OCI-LY7 (cell line): ENCODE data around the gene CCDC85A.

ENCODE experiments used
- EZH2phosphoT487 ChIP-seq: fragments of 200-600 bp; sonication (generic); IDR thresholded peaks from 2 replicates; pipeline ENCODE4 v1.6.1; 2018; ENCODE audit warnings: low read depth, borderline replicate concordance, mild to moderate bottlenecking, mixed run types, antibody characterized with exemption, low read length, moderate library complexity, mixed read lengths
- TF ChIP-seq, protein P1 (sequence below): fragments of 200-600 bp; sonication (generic); conservative IDR thresholded peaks from 2 replicates; pipeline ENCODE4 v1.5.1; 2014; ENCODE audit warnings: mild to moderate bottlenecking, antibody characterized with exemption, low read length, moderate library complexity, mixed read lengths

DNA sequence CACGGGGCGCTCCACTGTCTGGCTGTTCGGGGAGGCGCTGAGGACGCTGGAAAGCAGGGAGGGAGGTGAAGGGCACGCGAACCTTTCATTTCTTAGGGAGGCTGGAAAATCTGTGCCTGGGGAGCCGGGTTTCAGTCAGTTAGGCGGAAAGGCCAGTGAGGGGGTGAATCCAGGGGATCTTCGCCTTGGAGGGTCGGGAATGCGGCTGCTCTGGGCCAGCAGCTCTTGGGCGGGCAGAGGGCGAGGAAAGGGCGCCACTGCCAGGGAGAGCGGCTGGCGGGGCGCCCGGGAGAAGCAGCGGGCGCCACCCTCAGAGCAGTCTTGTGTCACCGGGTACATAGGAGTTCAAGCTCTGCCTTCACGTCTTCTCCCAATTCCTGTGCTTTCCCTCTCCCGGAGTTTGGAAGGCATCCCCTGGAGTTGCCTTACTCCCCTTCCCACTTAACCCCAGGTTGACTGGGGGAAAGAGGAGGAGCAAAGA, 1.4 kb downstream of the CCDC85A start:
- TF ChIP-seq, protein P1, sequence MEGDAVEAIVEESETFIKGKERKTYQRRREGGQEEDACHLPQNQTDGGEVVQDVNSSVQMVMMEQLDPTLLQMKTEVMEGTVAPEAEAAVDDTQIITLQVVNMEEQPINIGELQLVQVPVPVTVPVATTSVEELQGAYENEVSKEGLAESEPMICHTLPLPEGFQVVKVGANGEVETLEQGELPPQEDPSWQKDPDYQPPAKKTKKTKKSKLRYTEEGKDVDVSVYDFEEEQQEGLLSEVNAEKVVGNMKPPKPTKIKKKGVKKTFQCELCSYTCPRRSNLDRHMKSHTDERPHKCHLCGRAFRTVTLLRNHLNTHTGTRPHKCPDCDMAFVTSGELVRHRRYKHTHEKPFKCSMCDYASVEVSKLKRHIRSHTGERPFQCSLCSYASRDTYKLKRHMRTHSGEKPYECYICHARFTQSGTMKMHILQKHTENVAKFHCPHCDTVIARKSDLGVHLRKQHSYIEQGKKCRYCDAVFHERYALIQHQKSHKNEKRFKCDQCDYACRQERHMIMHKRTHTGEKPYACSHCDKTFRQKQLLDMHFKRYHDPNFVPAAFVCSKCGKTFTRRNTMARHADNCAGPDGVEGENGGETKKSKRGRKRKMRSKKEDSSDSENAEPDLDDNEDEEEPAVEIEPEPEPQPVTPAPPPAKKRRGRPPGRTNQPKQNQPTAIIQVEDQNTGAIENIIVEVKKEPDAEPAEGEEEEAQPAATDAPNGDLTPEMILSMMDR = no peak
- no peak for TF ChIP-seq EZH2phosphoT487
